CD4-positive, alpha-beta T cell (primary cell): ENCODE data around the gene RBP5. TPM values are rescaled to one million over a fixed set of nuclear protein-coding genes. Genes with fewer than 3 reads are reported as not detected.

Source experiments
- ATAC-seq: fragments of 200-7000 bp; cut with Tn5 transposase; one replicate; pipeline ENCODE4 v1.10.0; 2022; ENCODE audit warnings: mild to moderate bottlenecking; ENCODE audit not compliant: poor library complexity
- CTCF ChIA-PET: fragments of 350-600 bp; sonication (Branson Sonifier 250); formaldehyde crosslinking; loops from one replicate; lab custom pipeline; 2021; ENCODE audit warnings: antibody characterized with exemption, inconsistent platforms; lab: Charles Lee
- POLR2A ChIA-PET: fragments of 350-600 bp; sonication (Branson Sonifier 250); formaldehyde crosslinking; loops from one replicate; lab custom pipeline; 2021; ENCODE audit warnings: antibody characterized with exemption, inconsistent platforms; lab: Charles Lee
- DNase-seq, 14 experiments: peaks; one replicate each; pipeline ENCODE4 v3.0.0-alpha.2; 2013 to 2020; ENCODE audit warnings: mixed read lengths in 2 of 14
- H3K27ac ChIP-seq, 2 donors: one replicate each; pipeline versions ENCODE4 v1.5.1 to v1.7.0; 2013; ENCODE audit warnings: low read length in 2 of 2, low read depth in 1 of 2, mild to moderate bottlenecking in 1 of 2
- H3K27me3 ChIP-seq, 2 experiments: 1 replicate in 1 of 2; 2 replicates in 1 of 2; pipeline versions ENCODE4 v1.6.1 to v1.7.0; 2013; ENCODE audit warnings: low read length in 2 of 2, control low read depth in 1 of 2, mild to moderate bottlenecking in 1 of 2, moderate library complexity in 1 of 2; ENCODE audit not compliant: insufficient read depth in 2 of 2, control insufficient read depth in 1 of 2
- H3K36me3 ChIP-seq: one replicate; pipeline ENCODE4 v1.6.1; 2013; ENCODE audit warnings: low read length, control low read depth; ENCODE audit not compliant: insufficient read depth
- H3K4me1 ChIP-seq: one replicate; pipeline ENCODE4 v1.6.1; 2013; ENCODE audit warnings: low read length, control low read depth; ENCODE audit not compliant: insufficient read depth
- H3K4me3 ChIP-seq: one replicate; pipeline ENCODE4 v1.5.1; 2013; ENCODE audit warnings: mild to moderate bottlenecking, low read length, moderate library complexity
- H3K9me3 ChIP-seq, 2 experiments: 1 replicate in 1 of 2; 2 replicates in 1 of 2; pipeline versions ENCODE4 v1.6.1 to v1.7.0; 2013; ENCODE audit warnings: low read length in 2 of 2, mild to moderate bottlenecking in 2 of 2, control low read depth in 1 of 2, moderate library complexity in 1 of 2; ENCODE audit not compliant: control insufficient read depth in 1 of 2, insufficient read depth in 1 of 2
- H3K27ac Mint-ChIP-seq: one replicate; pipeline ENCODE4 v1.8.0; 2020; ENCODE audit warnings: mixed read lengths
- H3K27me3 Mint-ChIP-seq: one replicate; pipeline ENCODE4 v1.8.0; 2021; ENCODE audit warnings: mixed read lengths
- H3K36me3 Mint-ChIP-seq: one replicate; pipeline ENCODE4 v1.8.0; 2021; ENCODE audit warnings: low read depth, mixed read lengths
- H3K4me1 Mint-ChIP-seq: one replicate; pipeline ENCODE4 v1.8.0; 2021; ENCODE audit warnings: low read depth, mixed read lengths
- H3K4me3 Mint-ChIP-seq: one replicate; pipeline ENCODE4 v1.8.0; 2020; ENCODE audit warnings: mild to moderate bottlenecking, mixed read lengths
- H3K9me3 Mint-ChIP-seq: one replicate; pipeline ENCODE4 v1.8.0; 2020; ENCODE audit warnings: mixed read lengths
- intact Hi-C, 2 experiments: fragments of 100-400 bp; cut with DNase I in 1 of 2; cut with micrococcal nuclease in 1 of 2; formaldehyde crosslinking; loops; one replicate each; pipeline versions ENCODE4 v1.15.1 to v1.9.0; 2023 to 2025; cut with DNase I, micrococcal nuclease
- total RNA-seq, 174 experiments: library from RNA in 2 of 174; stranded (reverse) in 2 of 174; gene quantifications; one replicate each; pipeline ENCODE4 v1.2.3 and lab custom pipeline; 2021 to 2026
- TF ChIP-seq, protein P1 (sequence below): fragments of 200-600 bp; IDR thresholded peaks from one replicate; pipeline ENCODE4 v1.8.0; 2022; ENCODE audit warnings: antibody characterized with exemption, mild to moderate bottlenecking

The RBP5 gene
- total RNA-seq, 2 experiments from 2014 or later: not detected

DNA sequence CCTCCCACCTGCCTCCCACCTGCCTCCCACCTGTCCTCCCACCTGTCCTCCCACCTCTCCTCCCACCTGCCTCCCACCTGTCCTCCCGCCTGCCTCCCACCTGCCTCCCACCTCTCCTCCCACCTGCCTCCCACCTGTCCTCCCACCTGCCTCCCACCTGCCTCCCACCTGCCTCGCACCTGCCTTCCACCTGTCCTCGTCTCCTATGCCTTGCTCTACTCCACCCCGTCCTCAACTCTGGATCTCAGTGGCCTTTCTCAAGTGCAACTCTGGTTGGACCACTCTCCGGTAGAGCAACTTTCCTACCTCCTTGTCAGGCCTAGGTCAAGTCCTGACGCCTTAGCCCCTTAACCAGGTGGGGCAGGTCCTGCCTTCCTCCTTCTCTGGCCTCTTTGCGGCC lies 31.5 kb upstream of the RBP5 start:
- Histone ChIP-seq H3K4me3 (no peak overlapping the region), H3K36me3 (peaks cover 27% of the 10 kb centered on the region), H3K9me3 (no peaks in the 10 kb centered on the region), H3K27me3 (peaks cover 0 to 4% of the 10 kb centered on the region in 2 experiments), H3K27ac (no peak overlapping the region), H3K4me1 (peaks cover 8% of the 10 kb centered on the region)
- ChIA-PET POLR2A (no interaction called here), CTCF (no interaction called here)
- TF ChIP-seq, protein P1, sequence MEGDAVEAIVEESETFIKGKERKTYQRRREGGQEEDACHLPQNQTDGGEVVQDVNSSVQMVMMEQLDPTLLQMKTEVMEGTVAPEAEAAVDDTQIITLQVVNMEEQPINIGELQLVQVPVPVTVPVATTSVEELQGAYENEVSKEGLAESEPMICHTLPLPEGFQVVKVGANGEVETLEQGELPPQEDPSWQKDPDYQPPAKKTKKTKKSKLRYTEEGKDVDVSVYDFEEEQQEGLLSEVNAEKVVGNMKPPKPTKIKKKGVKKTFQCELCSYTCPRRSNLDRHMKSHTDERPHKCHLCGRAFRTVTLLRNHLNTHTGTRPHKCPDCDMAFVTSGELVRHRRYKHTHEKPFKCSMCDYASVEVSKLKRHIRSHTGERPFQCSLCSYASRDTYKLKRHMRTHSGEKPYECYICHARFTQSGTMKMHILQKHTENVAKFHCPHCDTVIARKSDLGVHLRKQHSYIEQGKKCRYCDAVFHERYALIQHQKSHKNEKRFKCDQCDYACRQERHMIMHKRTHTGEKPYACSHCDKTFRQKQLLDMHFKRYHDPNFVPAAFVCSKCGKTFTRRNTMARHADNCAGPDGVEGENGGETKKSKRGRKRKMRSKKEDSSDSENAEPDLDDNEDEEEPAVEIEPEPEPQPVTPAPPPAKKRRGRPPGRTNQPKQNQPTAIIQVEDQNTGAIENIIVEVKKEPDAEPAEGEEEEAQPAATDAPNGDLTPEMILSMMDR: no peak
- Mint-ChIP-seq H3K36me3 (peaks cover 21% of the 10 kb centered on the region), H3K27me3 (peaks cover 16% of the 10 kb centered on the region), H3K27ac (no peak overlapping the region), H3K4me3 (no peak overlapping the region), H3K9me3 (no peaks in the 10 kb centered on the region), H3K4me1 (peaks cover 13% of the 10 kb centered on the region)
- intact Hi-C loops: no loop called here
- ATAC-seq (no peak), DNase-seq (no peak)

DNA sequence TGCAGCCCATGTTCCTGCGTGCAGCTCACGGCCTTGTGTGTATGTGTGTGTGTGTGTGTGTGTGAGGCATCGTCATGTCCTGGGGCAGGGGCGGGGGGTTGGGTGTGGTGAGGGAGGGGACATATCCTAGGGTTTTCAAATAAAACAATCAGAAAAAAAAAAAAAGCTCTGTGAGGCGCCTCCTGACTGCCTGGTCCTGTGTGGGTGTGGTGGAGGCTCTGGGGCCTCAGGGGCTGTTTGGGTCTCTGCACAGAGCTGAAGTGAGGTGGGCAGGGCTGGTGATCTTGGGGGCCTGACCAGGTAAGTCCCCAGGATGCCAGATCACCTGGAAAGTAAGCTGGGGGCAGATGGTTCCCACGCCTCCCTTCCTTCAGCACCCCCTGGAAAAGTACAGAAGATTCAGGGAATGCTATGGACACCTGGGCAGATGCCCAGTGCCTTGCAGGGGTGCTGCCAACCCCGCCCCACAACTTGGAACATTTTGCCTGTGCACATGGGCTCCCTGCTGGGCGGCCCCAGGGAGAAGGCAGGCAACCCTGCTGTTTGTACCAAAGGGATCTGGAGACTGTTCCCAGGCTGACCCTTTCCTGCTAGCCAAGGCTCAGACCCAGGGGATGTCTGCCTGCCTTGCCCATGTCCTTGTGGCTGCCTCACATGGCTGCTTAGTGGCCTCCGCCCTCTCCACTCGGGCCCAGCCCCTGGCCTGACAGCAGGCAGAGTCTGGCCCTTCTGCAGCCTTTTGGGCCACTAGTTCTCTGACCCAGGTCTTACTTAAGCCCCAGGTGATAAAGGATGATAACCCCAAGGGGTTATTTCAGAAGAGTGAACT lies 30.3 kb upstream of the RBP5 start:
- intact Hi-C loops: no loop called here
- H3K4me1 Mint-ChIP-seq: peaks cover 13% of the 10 kb centered on the region
- no peaks in the 10 kb centered on the region for H3K9me3 Mint-ChIP-seq
- Histone ChIP-seq H3K36me3 (peaks cover 37% of the 10 kb centered on the region), H3K9me3 (no peaks in the 10 kb centered on the region), H3K27ac (no peak overlapping the region), H3K4me1 (peaks cover 8% of the 10 kb centered on the region), H3K27me3 (peaks cover 0 to 4% of the 10 kb centered on the region in 2 experiments), H3K4me3 (no peak overlapping the region)
- ATAC-seq (no peak), DNase-seq (peak in 1 of 14 experiments; percentile 10)
- TF ChIP-seq, protein P1: no peak
- ChIA-PET POLR2A (no interaction called here), CTCF (interaction anchor here (0.6 kb wide), 1 partner anchor 94 kb away, joined by 4 read pairs; no protein-coding TSS in a partner anchor)
- H3K27me3 Mint-ChIP-seq: peaks cover 9% of the 10 kb centered on the region
- H3K27ac Mint-ChIP-seq: no peak overlapping the region
- peaks cover 33% of the 10 kb centered on the region for H3K36me3 Mint-ChIP-seq
- no peak overlapping the region for H3K4me3 Mint-ChIP-seq

DNA sequence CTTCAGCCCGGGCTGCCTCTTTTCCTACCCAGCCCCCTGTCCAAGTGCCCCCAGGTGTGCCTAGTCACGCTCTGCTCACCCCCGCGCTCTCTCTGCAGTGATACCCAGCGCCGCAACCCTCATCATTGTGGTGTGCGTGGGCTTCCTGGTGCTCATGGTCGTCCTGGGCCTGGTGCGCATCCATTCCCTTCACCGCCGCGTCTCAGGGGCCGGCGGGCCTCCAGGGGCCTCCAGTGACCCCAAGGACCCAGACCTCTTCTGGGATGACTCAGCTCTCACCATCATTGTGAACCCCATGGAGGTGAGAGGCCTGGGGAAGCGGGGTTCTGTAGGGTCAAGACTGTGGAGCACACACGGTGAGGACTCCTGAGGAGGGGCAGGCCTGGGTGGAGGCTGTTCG lies 28.7 kb upstream of the RBP5 start:
- DNase-seq: peak in 1 of 14 experiments; percentile 9
- H3K36me3 Mint-ChIP-seq: peaks cover 44% of the 10 kb centered on the region
- no peak overlapping the region for H3K4me3 Mint-ChIP-seq
- Histone ChIP-seq H3K36me3 (peaks cover 53% of the 10 kb centered on the region), H3K4me3 (no peak overlapping the region), H3K9me3 (no peaks in the 10 kb centered on the region), H3K4me1 (no peaks in the 10 kb centered on the region), H3K27ac (no peak overlapping the region), H3K27me3 (peaks cover 0 to 3% of the 10 kb centered on the region in 2 experiments)
- H3K4me1 Mint-ChIP-seq: no peaks in the 10 kb centered on the region
- H3K27ac Mint-ChIP-seq: no peak overlapping the region
- intact Hi-C loops: no loop called here
- POLR2A ChIA-PET: no interaction called here
- no peak for ATAC-seq
- no peaks in the 10 kb centered on the region for H3K27me3 Mint-ChIP-seq
- CTCF ChIA-PET: no interaction called here
- TF ChIP-seq, protein P1: no peak
- no peaks in the 10 kb centered on the region for H3K9me3 Mint-ChIP-seq
